ENCODE measurements around the gene SCAMP2.

GRCh38 chr15:74802862-74803447, 70.2 kb downstream of the SCAMP2 start:
- TF ChIP-seq POLR2AphosphoS5 (IDR thresholded peaks at IDR 0.05; ENCODE audit: low read depth, low read length) (no peak), SIN3A (IDR thresholded peaks at IDR 0.05; ENCODE audit: borderline replicate concordance, insufficient read depth, low read depth, low read length) (no peak)
- TF ChIP-seq, protein P1, sequence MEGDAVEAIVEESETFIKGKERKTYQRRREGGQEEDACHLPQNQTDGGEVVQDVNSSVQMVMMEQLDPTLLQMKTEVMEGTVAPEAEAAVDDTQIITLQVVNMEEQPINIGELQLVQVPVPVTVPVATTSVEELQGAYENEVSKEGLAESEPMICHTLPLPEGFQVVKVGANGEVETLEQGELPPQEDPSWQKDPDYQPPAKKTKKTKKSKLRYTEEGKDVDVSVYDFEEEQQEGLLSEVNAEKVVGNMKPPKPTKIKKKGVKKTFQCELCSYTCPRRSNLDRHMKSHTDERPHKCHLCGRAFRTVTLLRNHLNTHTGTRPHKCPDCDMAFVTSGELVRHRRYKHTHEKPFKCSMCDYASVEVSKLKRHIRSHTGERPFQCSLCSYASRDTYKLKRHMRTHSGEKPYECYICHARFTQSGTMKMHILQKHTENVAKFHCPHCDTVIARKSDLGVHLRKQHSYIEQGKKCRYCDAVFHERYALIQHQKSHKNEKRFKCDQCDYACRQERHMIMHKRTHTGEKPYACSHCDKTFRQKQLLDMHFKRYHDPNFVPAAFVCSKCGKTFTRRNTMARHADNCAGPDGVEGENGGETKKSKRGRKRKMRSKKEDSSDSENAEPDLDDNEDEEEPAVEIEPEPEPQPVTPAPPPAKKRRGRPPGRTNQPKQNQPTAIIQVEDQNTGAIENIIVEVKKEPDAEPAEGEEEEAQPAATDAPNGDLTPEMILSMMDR (IDR thresholded peaks at IDR 0.05) = no peak
